Esophagus squamous epithelium (tissue), 5 donors: ENCODE measurements around the gene COG6. TPM values are rescaled to one million over a fixed set of nuclear protein-coding genes. Genes with fewer than 3 reads are reported as not detected.

Source experiments
- DNase-seq: peaks from one replicate; lab custom pipeline; 2025; lab: John Stamatoyannopoulos, UW
- H3K27ac ChIP-seq, 4 donors: fragments of 200-600 bp; sonication (generic); one replicate each; pipeline ENCODE4 v1.5.1; 2016 to 2019; ENCODE audit warnings: mild to moderate bottlenecking in 1 of 4
- H3K27me3 ChIP-seq, 4 donors: fragments of 200-600 bp; sonication (generic); 1 replicate in 3 of 4; 2 replicates in 1 of 4; pipeline versions ENCODE4 v1.5.1 to v1.6.0; 2017 to 2021; ENCODE audit warnings: antibody characterized with exemption in 1 of 4
- H3K36me3 ChIP-seq, 3 donors: fragments of 200-600 bp; sonication (generic); one replicate each; pipeline ENCODE4 v1.5.1; 2016 to 2019
- H3K4me1 ChIP-seq, 3 donors: fragments of 200-600 bp; sonication (generic); one replicate each; pipeline ENCODE4 v1.5.1; 2017 to 2019
- H3K4me3 ChIP-seq, 4 donors: fragments of 200-600 bp; sonication (generic); 1 replicate in 3 of 4; 2 replicates in 1 of 4; pipeline ENCODE4 v1.5.1; 2016 to 2019; ENCODE audit warnings: mild to moderate bottlenecking in 2 of 4, moderate library complexity in 1 of 4
- H3K9me3 ChIP-seq, 3 donors: fragments of 200-600 bp; sonication (generic); one replicate each; pipeline ENCODE4 v1.5.1; 2016 to 2019
- CTCF ChIP-seq, 6 experiments: fragments of 450-650 bp in 4 of 6; fragments of 200-600 bp in 2 of 6; sonication (generic) in 2 of 6; IDR thresholded peaks; one replicate each; pipeline ENCODE4 v1.5.1; 2016 to 2019; ENCODE audit warnings: antibody characterized with exemption in 6 of 6, mild to moderate bottlenecking in 4 of 6, moderate library complexity in 4 of 6
- POLR2A ChIP-seq, 4 donors: fragments of 450-650 bp; IDR thresholded peaks; one replicate each; pipeline ENCODE4 v1.6.1; 2017; ENCODE audit warnings: antibody characterized with exemption in 4 of 4, mild to moderate bottlenecking in 4 of 4, moderate library complexity in 3 of 4
- WGBS, 2 donors: methylation state at CpG; one replicate each; pipeline ENCODE4 v1.1.5; 2018; 5-methylcytosine and 5-hydroxymethylcytosine counted together
- intact Hi-C: fragments of 100-400 bp; cut with DNase I; formaldehyde crosslinking; loops from one replicate; pipeline ENCODE4 v1.15.0; 2022
- total RNA-seq, 4 donors: library from RNA; depleted of rRNA; stranded (reverse); fragments of >200 nt; gene quantifications; one replicate each; pipeline ENCODE4 v1.1.0, GENCODE V29; 2016
- donor health status: DM: yes; HTN: yes; CAD: no.

Gene COG6
- total RNA-seq, 4 donors from 2014 or later: 10.5 to 18.9 (median 14.9) TPM

- H3K27me3 ChIP-seq: no peaks in the 10 kb centered on the region
- 78 to 81% methylated on average over 8 of the region's 8 CpGs for WGBS, 2 donors
- intact Hi-C loops: no loop called here
Measured at GRCh38 chr13:39779337-39780265, 124.1 kb downstream of the COG6 start.

DNA sequence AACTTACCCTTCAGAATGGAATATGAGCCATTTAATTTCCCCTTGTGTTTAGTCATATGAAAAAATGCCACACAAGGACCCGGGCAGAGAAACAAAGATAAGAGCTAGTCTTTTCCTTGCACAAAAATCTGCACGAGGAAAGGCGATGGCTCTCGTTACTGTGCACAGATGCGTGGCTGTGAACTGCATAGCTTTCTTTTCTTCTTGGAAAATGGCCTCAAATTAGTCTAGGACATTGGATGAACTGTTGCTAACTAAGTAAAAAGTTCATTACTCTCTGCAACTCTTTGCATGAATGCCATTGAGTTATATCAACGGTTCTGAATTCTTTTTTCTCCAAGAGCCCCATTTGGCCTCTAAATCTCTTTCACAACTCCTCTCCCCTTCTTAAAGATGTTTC, 125.2 kb downstream of the COG6 start:
- WGBS, 2 donors: 81 to 88% methylated on average over 6 of the region's 6 CpGs
- no peak overlapping the region for H3K4me3 ChIP-seq
- no peak overlapping the region for H3K27ac ChIP-seq
- TF ChIP-seq CTCF (IDR thresholded peaks at IDR 0.05): no peak
- no peak for TF ChIP-seq POLR2A (IDR thresholded peaks at IDR 0.05)
- peaks cover 0 to 21% (median 0%) of the 10 kb centered on the region in 3 donors for H3K4me1 ChIP-seq
- intact Hi-C loops: no loop called here
- no peaks in the 10 kb centered on the region for H3K9me3 ChIP-seq
- H3K27me3 ChIP-seq: no peaks in the 10 kb centered on the region
- DNase-seq: no peak
- no peaks in the 10 kb centered on the region for H3K36me3 ChIP-seq

More at GRCh38 chr13:39779337-39780265, 124.1 kb downstream of the COG6 start:
- no peaks in the 10 kb centered on the region for H3K36me3 ChIP-seq
- no peaks in the 10 kb centered on the region for H3K9me3 ChIP-seq
- peaks cover 0 to 17% (median 0%) of the 10 kb centered on the region in 3 donors for H3K4me1 ChIP-seq
- DNase-seq: no peak
- TF ChIP-seq POLR2A (IDR thresholded peaks at IDR 0.05) (no peak), CTCF (IDR thresholded peaks at IDR 0.05) (no peak)
- H3K4me3 ChIP-seq: no peak overlapping the region
- H3K27ac ChIP-seq: no peak overlapping the region

DNA sequence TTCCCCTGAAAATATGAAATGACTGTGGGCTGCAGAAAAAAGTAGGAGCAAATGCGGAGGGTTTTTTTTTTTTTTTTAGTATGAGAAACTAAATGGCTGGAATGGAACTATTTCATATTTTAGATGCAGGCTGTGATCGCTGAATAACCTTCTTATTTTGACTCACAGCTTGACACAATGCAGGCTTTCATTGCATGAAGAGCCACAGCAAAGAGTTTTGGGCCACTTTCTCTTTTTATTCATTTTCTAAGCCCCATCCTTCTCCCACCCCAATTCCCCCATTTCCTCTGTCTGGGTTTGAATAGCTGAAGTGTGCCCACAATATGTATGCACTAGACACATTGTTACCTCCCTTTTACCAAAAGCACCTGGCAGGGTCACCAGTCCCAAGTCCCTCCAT, 125.9 kb downstream of the COG6 start:
- H3K4me1 ChIP-seq: peaks cover 0 to 21% (median 0%) of the 10 kb centered on the region in 3 donors
- no peak for DNase-seq
- no peaks in the 10 kb centered on the region for H3K36me3 ChIP-seq
- H3K27me3 ChIP-seq: no peaks in the 10 kb centered on the region
- 67 to 84% methylated on average over 2 of the region's 2 CpGs for WGBS, 2 donors
- TF ChIP-seq CTCF (IDR thresholded peaks at IDR 0.05) (no peak), POLR2A (IDR thresholded peaks at IDR 0.05) (no peak)
- H3K4me3 ChIP-seq: no peak overlapping the region
- intact Hi-C loops: no loop called here
- H3K27ac ChIP-seq: no peak overlapping the region
- H3K9me3 ChIP-seq: no peaks in the 10 kb centered on the region

GRCh38 chr13:39783051-39783450, 127.6 kb downstream of the COG6 start:
- H3K4me3 ChIP-seq: no peak overlapping the region
- no peak overlapping the region for H3K27ac ChIP-seq
- peaks cover 0 to 16% (median 0%) of the 10 kb centered on the region in 3 donors for H3K4me1 ChIP-seq
- 78 to 82% methylated on average over 1 of the region's 1 CpG for WGBS, 2 donors
- no peaks in the 10 kb centered on the region for H3K9me3 ChIP-seq
- H3K27me3 ChIP-seq: no peaks in the 10 kb centered on the region
- intact Hi-C loops: no loop called here
- DNase-seq: no peak
- H3K36me3 ChIP-seq: no peaks in the 10 kb centered on the region
- TF ChIP-seq CTCF (IDR thresholded peaks at IDR 0.05) (peak in 1 of 6 experiments; percentile 31), POLR2A (IDR thresholded peaks at IDR 0.05) (no peak)

DNA sequence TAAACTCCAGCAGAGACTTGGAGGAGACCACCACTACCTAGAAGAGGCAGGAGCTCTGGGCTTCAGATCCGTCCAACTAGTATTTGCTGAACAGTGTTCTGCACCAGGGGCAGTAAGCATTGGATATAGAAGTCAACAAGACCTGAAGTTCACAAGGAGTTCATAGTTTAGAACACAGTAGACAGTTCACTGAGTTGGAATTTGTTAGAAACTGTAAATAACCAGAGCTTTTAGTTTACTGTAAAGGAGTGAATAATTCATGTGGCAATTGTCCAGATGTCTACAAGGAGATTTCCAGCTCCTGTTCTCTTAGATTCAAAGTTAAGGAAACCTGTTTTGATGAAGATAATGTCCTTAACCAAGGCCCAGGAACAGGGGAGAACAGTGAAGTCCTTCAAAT, 128.9 kb downstream of the COG6 start:
- no peak for DNase-seq
- 85 to 88% methylated on average over 1 of the region's 1 CpG for WGBS, 2 donors
- Histone ChIP-seq H3K27me3 (no peaks in the 10 kb centered on the region), H3K27ac (no peak overlapping the region), H3K9me3 (peaks cover 0 to 8% (median 3%) of the 10 kb centered on the region in 3 donors), H3K4me1 (peaks cover 0 to 16% (median 0%) of the 10 kb centered on the region in 3 donors), H3K4me3 (no peak overlapping the region), H3K36me3 (no peaks in the 10 kb centered on the region)
- intact Hi-C loops: no loop called here
- no peak for TF ChIP-seq CTCF (IDR thresholded peaks at IDR 0.05)
- no peak for TF ChIP-seq POLR2A (IDR thresholded peaks at IDR 0.05)
